ENCODE results near the gene VSX1.

Gene VSX1

GRCh38 chr20:25076201-25076600, 5.7 kb downstream of the VSX1 start:
- TF ChIP-seq CTCF (IDR thresholded peaks at IDR 0.05; ENCODE audit: insufficient read depth, low read depth, low read length, missing control alignments) = no peak
- DNase-seq (ENCODE audit: low read depth) = no peak
- no peak overlapping the region for H3K4me3 ChIP-seq (ENCODE audit: low read depth, low read length)

- no peak for TF ChIP-seq CTCF (IDR thresholded peaks at IDR 0.05; ENCODE audit: insufficient read depth, low read depth, low read length, missing control alignments)
- no peak for DNase-seq (ENCODE audit: low read depth)
- no peak overlapping the region for H3K4me3 ChIP-seq (ENCODE audit: low read depth, low read length)
Observed at GRCh38 chr20:25073544-25073943, 8.4 kb downstream of the VSX1 start.

GRCh38 chr20:25072226-25072811, 9.6 kb downstream of the VSX1 start:
- TF ChIP-seq CTCF (IDR thresholded peaks at IDR 0.05; ENCODE audit: insufficient read depth, low read depth, low read length, missing control alignments) = no peak
- no peak overlapping the region for H3K4me3 ChIP-seq (ENCODE audit: low read depth, low read length)
- no peak for DNase-seq (ENCODE audit: low read depth)

- TF ChIP-seq CTCF (IDR thresholded peaks at IDR 0.05; ENCODE audit: insufficient read depth, low read depth, low read length, missing control alignments) = no peak
- DNase-seq (ENCODE audit: low read depth) = no peak
Observed at GRCh38 chr20:25071734-25072133, 10.2 kb downstream of the VSX1 start.

GRCh38 chr20:25070821-25071473, 11.0 kb downstream of the VSX1 start:
- DNase-seq (ENCODE audit: low read depth) = no peak
- TF ChIP-seq CTCF (IDR thresholded peaks at IDR 0.05; ENCODE audit: insufficient read depth, low read depth, low read length, missing control alignments) = no peak
- H3K4me3 ChIP-seq (ENCODE audit: low read depth, low read length) = no peak overlapping the region

More at GRCh38 chr20:25071734-25072133, 10.2 kb downstream of the VSX1 start:
- H3K4me3 ChIP-seq (ENCODE audit: low read depth, low read length) = no peak overlapping the region

GRCh38 chr20:25067102-25067987, 14.6 kb downstream of the VSX1 start:
- no peak for TF ChIP-seq CTCF (IDR thresholded peaks at IDR 0.05; ENCODE audit: insufficient read depth, low read depth, low read length, missing control alignments)
- no peak overlapping the region for H3K4me3 ChIP-seq (ENCODE audit: low read depth, low read length)
- no peak for DNase-seq (ENCODE audit: low read depth)

Data from GM12865 (cell line).